Mesothelial cell of epicardium (in vitro differentiated cells): ENCODE measurements around the gene MTHFSD. TPM values are rescaled to one million over a fixed set of nuclear protein-coding genes. Genes with fewer than 3 reads are reported as not detected.

Experiments used
- DNase-seq, 2 experiments: peaks; one replicate each; pipeline ENCODE4 v3.0.0; 2021; ENCODE audit warnings: low spot score in 2 of 2; ENCODE audit not compliant: unreplicated experiment in 2 of 2
- H3K27ac Mint-ChIP-seq: 2 replicates; pipeline ENCODE4 v1.8.0; 2021; ENCODE audit warnings: mixed read lengths
- H3K27me3 Mint-ChIP-seq: 2 replicates; pipeline ENCODE4 v1.8.0; 2021; ENCODE audit warnings: low read depth, mixed read lengths
- H3K36me3 Mint-ChIP-seq: 2 replicates; pipeline ENCODE4 v1.8.0; 2021; ENCODE audit warnings: mixed read lengths
- H3K4me1 Mint-ChIP-seq: 2 replicates; pipeline ENCODE4 v1.8.0; 2021; ENCODE audit warnings: mixed read lengths
- H3K4me3 Mint-ChIP-seq: 2 replicates; pipeline ENCODE4 v1.8.0; 2021; ENCODE audit warnings: mild to moderate bottlenecking, moderate library complexity, mixed read lengths
- H3K9me3 Mint-ChIP-seq: 2 replicates; pipeline ENCODE4 v1.8.0; 2021; ENCODE audit warnings: mixed read lengths
- CTCF ChIP-seq: fragments of 200-600 bp; sonication (generic); IDR thresholded peaks from one replicate; pipeline ENCODE4 v1.5.0; 2021; ENCODE audit warnings: antibody characterized with exemption; ENCODE audit not compliant: unreplicated experiment
- total RNA-seq: library from RNA; stranded (reverse); gene quantifications from 3 replicates; pipeline ENCODE4 v1.2.1, GENCODE V29; 2021

Gene MTHFSD
- total RNA-seq, 1 donor from 2014 or later, result 27.4 TPM

- H3K27ac Mint-ChIP-seq, result no peak overlapping the region
- H3K4me3 Mint-ChIP-seq, result no peak overlapping the region
- no peaks in the 10 kb centered on the region for H3K9me3 Mint-ChIP-seq
- H3K36me3 Mint-ChIP-seq, result peaks cover 6% of the 10 kb centered on the region
- no peaks in the 10 kb centered on the region for H3K4me1 Mint-ChIP-seq
- no peak for TF ChIP-seq CTCF
- peaks cover 40% of the 10 kb centered on the region for H3K27me3 Mint-ChIP-seq
- no peak for DNase-seq
Observed at GRCh38 chr16:86530251-86531190, 24.5 kb downstream of the MTHFSD start.

GRCh38 chr16:86529160-86529559, 25.9 kb downstream of the MTHFSD start:
- TF ChIP-seq CTCF, result no peak
- H3K27ac Mint-ChIP-seq, result no peak overlapping the region
- H3K4me3 Mint-ChIP-seq, result no peak overlapping the region
- no peaks in the 10 kb centered on the region for H3K9me3 Mint-ChIP-seq
- peaks cover 46% of the 10 kb centered on the region for H3K27me3 Mint-ChIP-seq
- H3K36me3 Mint-ChIP-seq, result peaks cover 6% of the 10 kb centered on the region
- H3K4me1 Mint-ChIP-seq, result no peaks in the 10 kb centered on the region
- no peak for DNase-seq

- Mint-ChIP-seq H3K27ac (no peak overlapping the region), H3K36me3 (peaks cover 6% of the 10 kb centered on the region), H3K4me1 (no peaks in the 10 kb centered on the region), H3K9me3 (no peaks in the 10 kb centered on the region), H3K27me3 (peaks cover 47% of the 10 kb centered on the region), H3K4me3 (no peak overlapping the region)
- TF ChIP-seq CTCF, result no peak
- no peak for DNase-seq
Observed at GRCh38 chr16:86528061-86528929, 26.7 kb downstream of the MTHFSD start.

- no peak for TF ChIP-seq CTCF
- Mint-ChIP-seq H3K4me3 (no peak overlapping the region), H3K9me3 (no peaks in the 10 kb centered on the region), H3K4me1 (no peaks in the 10 kb centered on the region), H3K27ac (no peak overlapping the region), H3K36me3 (peaks cover 6% of the 10 kb centered on the region), H3K27me3 (peaks cover 56% of the 10 kb centered on the region)
- no peak for DNase-seq
Observed at GRCh38 chr16:86527366-86527765, 27.7 kb downstream of the MTHFSD start.

- no peak overlapping the region for H3K4me3 Mint-ChIP-seq
Observed at GRCh38 chr16:86525696-86526095, 29.3 kb downstream of the MTHFSD start.

More at GRCh38 chr16:86525696-86526095, 29.3 kb downstream of the MTHFSD start:
- peaks cover 6% of the 10 kb centered on the region for H3K36me3 Mint-ChIP-seq
- no peaks in the 10 kb centered on the region for H3K9me3 Mint-ChIP-seq
- H3K4me1 Mint-ChIP-seq, result no peaks in the 10 kb centered on the region
- no peak for DNase-seq
- peaks cover 71% of the 10 kb centered on the region for H3K27me3 Mint-ChIP-seq
- no peak overlapping the region for H3K27ac Mint-ChIP-seq
- TF ChIP-seq CTCF, result no peak
